Stimulated activated CD4-positive, alpha-beta T cell treated with anti-CD3 and anti-CD28 coated beads, Interleukin-2, amount 100 ng/mL, for 24 hours (primary cell): ENCODE results near the gene BRINP3.

Experiments used
- DNase-seq, 2 donors: peaks; one replicate each; pipeline ENCODE4 v3.0.0-alpha.2; 2020

The BRINP3 gene

GRCh38 chr1:190312763-190313162, 164.9 kb downstream of the BRINP3 start:
- DNase-seq = no peak

- DNase-seq = no peak
Measured at GRCh38 chr1:190303501-190303900, 174.2 kb downstream of the BRINP3 start.

- DNase-seq = no peak
Measured at GRCh38 chr1:190296453-190296852, 181.2 kb downstream of the BRINP3 start.

- DNase-seq = no peak
Measured at GRCh38 chr1:190289897-190290296, 187.8 kb downstream of the BRINP3 start.

- DNase-seq = no peak
Measured at GRCh38 chr1:190286111-190286510, 191.6 kb downstream of the BRINP3 start.

GRCh38 chr1:190277107-190277506, 200.6 kb downstream of the BRINP3 start:
- no peak for DNase-seq

GRCh38 chr1:190274721-190275120, 202.9 kb downstream of the BRINP3 start:
- no peak for DNase-seq

GRCh38 chr1:190273161-190273560, 204.5 kb downstream of the BRINP3 start:
- no peak for DNase-seq

- DNase-seq = no peak
Measured at GRCh38 chr1:190262538-190262937, 215.1 kb downstream of the BRINP3 start.

- no peak for DNase-seq
Measured at GRCh38 chr1:190259424-190259823, 218.2 kb downstream of the BRINP3 start.

- no peak for DNase-seq
Measured at GRCh38 chr1:190258003-190258402, 219.7 kb downstream of the BRINP3 start.

GRCh38 chr1:190252046-190252445, 225.6 kb downstream of the BRINP3 start:
- no peak for DNase-seq

GRCh38 chr1:190250368-190250767, 227.3 kb downstream of the BRINP3 start:
- DNase-seq = no peak

- no peak for DNase-seq
Measured at GRCh38 chr1:190244406-190244805, 233.3 kb downstream of the BRINP3 start.

- no peak for DNase-seq
Measured at GRCh38 chr1:190243056-190243455, 234.6 kb downstream of the BRINP3 start.

- no peak for DNase-seq
Measured at GRCh38 chr1:190226006-190226405, 251.7 kb downstream of the BRINP3 start.

GRCh38 chr1:190212450-190212849, 265.2 kb downstream of the BRINP3 start:
- no peak for DNase-seq

GRCh38 chr1:190207733-190208132, 269.9 kb downstream of the BRINP3 start:
- DNase-seq = no peak

- no peak for DNase-seq
Measured at GRCh38 chr1:190205713-190206112, 272.0 kb downstream of the BRINP3 start.

GRCh38 chr1:190196020-190196419, 281.6 kb downstream of the BRINP3 start:
- DNase-seq = no peak

- no peak for DNase-seq
Measured at GRCh38 chr1:190193508-190194115, 284.1 kb downstream of the BRINP3 start.

GRCh38 chr1:190192627-190193026, 285.0 kb downstream of the BRINP3 start:
- DNase-seq = no peak

- no peak for DNase-seq
Measured at GRCh38 chr1:190183588-190183987, 294.1 kb downstream of the BRINP3 start.

GRCh38 chr1:190179817-190180216, 297.8 kb downstream of the BRINP3 start:
- DNase-seq = no peak

- no peak for DNase-seq
Measured at GRCh38 chr1:190178827-190179226, 298.8 kb downstream of the BRINP3 start.

GRCh38 chr1:190177555-190177954, 300.1 kb downstream of the BRINP3 start:
- no peak for DNase-seq
